ENCODE data around the gene LARGE2. TPM values are rescaled to one million over a fixed set of nuclear protein-coding genes. Genes with fewer than 3 reads are reported as not detected.
"Not testable (repeated sequence)": the region's sequence is repeated elsewhere in the genome, so short reads cannot be mapped to it uniquely, and the experiment has no call there.

LARGE2 gene
- total and polyA plus RNA-seq, 2 donors (not counting 3 experiments of a cell fraction or from before 2014, with no cell fraction given) = 0.06 TPM; not detected in 1

- Histone ChIP-seq H3K4me1 (ENCODE audit: control insufficient read depth, extremely low read depth, insufficient read depth, low read length) (peaks cover 5% of the 10 kb centered on the region), H3K79me2 (ENCODE audit: control insufficient read depth, insufficient read depth, low read length) (no peaks in the 10 kb centered on the region), H3K9me3 (replicated peaks; ENCODE audit: control insufficient read depth, insufficient read depth, low read length) (no peaks in the 10 kb centered on the region), H3K27me3 (ENCODE audit: control insufficient read depth in 2 of 2, insufficient read depth in 2 of 2, low read length in 2 of 2) (peaks cover 2 to 4% of the 10 kb centered on the region in 2 experiments), H3K36me3 (ENCODE audit: control insufficient read depth in 2 of 2, extremely low read depth in 1 of 2, insufficient read depth in 2 of 2, low read length in 2 of 2) (peaks cover 0 to 9% of the 10 kb centered on the region in 2 experiments), H3K9ac (replicated peaks; ENCODE audit: extremely low read depth, insufficient read depth, low read length) (no peak overlapping the region), H2AFZ (ENCODE audit: low read depth, low read length) (no peak overlapping the region), H3K9me1 (replicated peaks; ENCODE audit: control insufficient read depth, extremely low read depth, insufficient read depth, low read length) (no peaks in the 10 kb centered on the region), H3K4me3 (replicated peaks in 1 of 3; ENCODE audit: insufficient read depth in 1 of 3, low read depth in 1 of 3, low read length in 3 of 3) (no peak overlapping the region), H3K4me2 (ENCODE audit: insufficient read depth, low read length) (no peak overlapping the region), H4K20me1 (replicated peaks; ENCODE audit: control insufficient read depth, extremely low read depth, insufficient read depth, low read length) (no peaks in the 10 kb centered on the region), H3K27ac (ENCODE audit: insufficient read depth, low read depth, low read length) (no peak overlapping the region)
- TF ChIP-seq JUN (IDR thresholded peaks at IDR 0.05; ENCODE audit: borderline replicate concordance, insufficient read depth, insufficient read length, low read depth) (no peak), POLR2A (IDR thresholded peaks at IDR 0.05; ENCODE audit: low read depth, low read length) (no peak), GATA2 (IDR thresholded peaks at IDR 0.05; ENCODE audit: insufficient read depth, insufficient read length, low read depth, low read length) (no peak), MYC (IDR thresholded peaks at IDR 0.05; ENCODE audit: low read depth, low read length) (no peak), FOS (IDR thresholded peaks at IDR 0.05; ENCODE audit: borderline replicate concordance, insufficient read depth, low read length) (no peak), MAX (IDR thresholded peaks at IDR 0.05; ENCODE audit: insufficient read depth, insufficient read length) (no peak), CTCF (IDR thresholded peaks at IDR 0.05; ENCODE audit: extremely low read depth in 1 of 2, insufficient read depth in 1 of 2, low read depth in 1 of 2, low read length in 2 of 2) (no peak), POLR2AphosphoS5 (IDR thresholded peaks at IDR 0.05; ENCODE audit: insufficient read depth, low read depth, low read length) (no peak), EZH2 (IDR thresholded peaks at IDR 0.05; ENCODE audit: borderline replicate concordance, low read depth, low read length, severe bottlenecking) (no peak)
- intact Hi-C loops (cut with micrococcal nuclease) (no loop called here), dilution Hi-C loops (cut with MboI; ENCODE audit: extremely low pct_ligation_motif_present, low sequenced_read_pairs) (no loop called here)
- ChIA-PET CTCF (interaction anchor here (1.9 kb wide), 1 partner anchor 32 kb away, joined by 4 read pairs; no protein-coding TSS in a partner anchor), POLR2A (no interaction called here)
- FAIRE-seq (no peak), DNase-seq (ENCODE audit: low read depth, low spot score) (no peak)
- no TSS peak for BruUV-seq (replicated peaks)
Measured at GRCh38 chr11:45905095-45905494, 17.4 kb upstream of the LARGE2 start.

DNA sequence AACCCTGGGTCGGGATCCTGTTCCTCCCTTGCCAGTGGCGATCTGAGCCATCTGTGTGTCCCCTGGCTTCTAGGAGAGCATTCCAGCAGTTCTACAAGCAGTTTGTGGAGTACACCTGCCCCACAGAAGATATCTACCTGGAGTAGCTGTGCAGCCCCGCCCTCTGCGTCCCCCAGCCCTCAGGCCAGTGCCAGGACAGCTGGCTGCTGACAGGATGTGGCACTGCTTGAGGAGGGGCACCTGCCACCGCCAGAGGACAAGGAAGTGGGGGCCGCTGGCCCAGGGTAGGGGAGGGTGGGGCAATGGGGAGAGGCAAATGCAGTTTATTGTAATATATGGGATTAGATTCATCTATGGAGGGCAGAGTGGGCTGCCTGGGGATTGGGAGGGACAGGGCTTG, 16.9 kb upstream of the LARGE2 start:
- H3K9ac ChIP-seq (replicated peaks; ENCODE audit: extremely low read depth, insufficient read depth, low read length); dilution Hi-C loops (cut with MboI; ENCODE audit: extremely low pct_ligation_motif_present, low sequenced_read_pairs); H3K4me2 ChIP-seq (ENCODE audit: insufficient read depth, low read length); H4K20me1 ChIP-seq (replicated peaks; ENCODE audit: control insufficient read depth, extremely low read depth, insufficient read depth, low read length); H3K9me1 ChIP-seq (replicated peaks; ENCODE audit: control insufficient read depth, extremely low read depth, insufficient read depth, low read length); H3K4me1 ChIP-seq (ENCODE audit: control insufficient read depth, extremely low read depth, insufficient read depth, low read length); H3K27ac ChIP-seq (ENCODE audit: insufficient read depth, low read depth, low read length); H2AFZ ChIP-seq (ENCODE audit: low read depth, low read length); H3K9me3 ChIP-seq (replicated peaks; ENCODE audit: control insufficient read depth, insufficient read depth, low read length); H3K4me3 ChIP-seq (replicated peaks in 1 of 3; ENCODE audit: insufficient read depth in 1 of 3, low read depth in 1 of 3, low read length in 3 of 3); H3K27me3 ChIP-seq (ENCODE audit: control insufficient read depth in 2 of 2, insufficient read depth in 2 of 2, low read length in 2 of 2); BruUV-seq (replicated peaks); DNase-seq (ENCODE audit: low read depth, low spot score); FAIRE-seq; H3K79me2 ChIP-seq (ENCODE audit: control insufficient read depth, insufficient read depth, low read length); intact Hi-C loops (cut with micrococcal nuclease): not testable (repeated sequence)
- peaks cover 0 to 14% of the 10 kb centered on the region in 2 experiments for H3K36me3 ChIP-seq (ENCODE audit: control insufficient read depth in 2 of 2, extremely low read depth in 1 of 2, insufficient read depth in 2 of 2, low read length in 2 of 2)
- ChIA-PET CTCF (interaction anchor here (1.9 kb wide), 1 partner anchor 32 kb away, joined by 4 read pairs; no protein-coding TSS in a partner anchor), POLR2A (interaction anchor here (1.5 kb wide), 1 partner anchor 12 kb away, joined by 3 read pairs; the partner anchor contains the start of gene PEX16)

All from endothelial cell of umbilical vein (primary cell).